Pancreas (tissue), 8 donors: ENCODE results near the gene ANKRD22. TPM values are rescaled to one million over a fixed set of nuclear protein-coding genes. Genes with fewer than 3 reads are reported as not detected.

ENCODE experiments used
- polyA plus RNA-seq, 2 donors: library from polyadenylated mRNA; stranded (reverse); fragments of 200-250 nt; gene quantifications; one replicate each; pipeline ENCODE4 v1.2.3, GENCODE V29; 2013
- total RNA-seq, 6 donors: library from RNA; stranded (reverse); fragmentation: NEBNext Ultra II Directional in 4 of 6; extraction: Animal tissue kit (Norgen Biotek cat#: 25700) in 4 of 6; gene quantifications; one replicate each; pipeline versions ENCODE4 v1.2.1 to v1.2.4, GENCODE V29; 2021 to 2023
- donor health status: healthy with polysubstance abuse.
- donor health status: DM: no; HTN: no; CAD: no; lungs with moderate emphysema.
- donor health status: DM: no; HTN: no; CAD: no.
- donor health status: Bipolar disorder and iron deficiency.
- donor health status: DM: yes; HTN: yes; CAD: no.
- donor health status: DM: no; HTN: no; CAD: no.
- donor health status: DM: no; HTN: no; CAD: no.
- donor health status: DM: yes; HTN: yes; CAD: no.

Gene ANKRD22
- total and polyA plus RNA-seq, 8 donors, result 2.3 to 17.4 (median 4.0) TPM

Other genes starting within 250 kb of the ANKRD22 start
- gene LIPF, start 187.4 kb downstream of the ANKRD22 start, total RNA-seq, result not detected
- 1 to 10 TPM in 1 of 2 donors, not detected in 1; 1.2 TPM for gene LIPF, start 187.4 kb downstream of the ANKRD22 start, polyA plus RNA-seq
- not detected for gene LIPK, start 145.6 kb downstream of the ANKRD22 start, total RNA-seq
- gene LIPK, start 145.6 kb downstream of the ANKRD22 start, polyA plus RNA-seq, result not detected
- gene LIPN, start 91.8 kb downstream of the ANKRD22 start, total RNA-seq, result not detected
- not detected for gene LIPN, start 91.8 kb downstream of the ANKRD22 start, polyA plus RNA-seq
- gene LIPM, start 49.1 kb downstream of the ANKRD22 start, total RNA-seq, result not detected
- gene LIPM, start 49.1 kb downstream of the ANKRD22 start, polyA plus RNA-seq, result not detected
- gene STAMBPL1, start 28.4 kb upstream of the ANKRD22 start, total RNA-seq, result 1 to 10 TPM; 1.2 to 3.5 (median 2.3) TPM
- 1 to 10 TPM; 2.2 to 2.7 TPM for gene STAMBPL1, start 28.4 kb upstream of the ANKRD22 start, polyA plus RNA-seq
- 10 to 100 TPM in 4 of 6 donors, 1 to 10 TPM in 2; 8.1 to 78.7 (median 17.5) TPM for gene ACTA2, start 100.9 kb upstream of the ANKRD22 start, total RNA-seq
- 10 to 100 TPM; 58.0 to 78.4 TPM for gene ACTA2, start 100.9 kb upstream of the ANKRD22 start, polyA plus RNA-seq
- gene FAS, start 139.0 kb upstream of the ANKRD22 start, total RNA-seq, result 10 to 100 TPM in 1 of 6 donors, 1 to 10 TPM in 5; 2.6 to 10.3 (median 4.1) TPM
- gene FAS, start 139.0 kb upstream of the ANKRD22 start, polyA plus RNA-seq, result 1 to 10 TPM; 1.4 to 2.8 TPM